Nephron progenitor cell (in vitro differentiated cells): ENCODE results near the gene OR52J3.
A peak's percentile ranks its signal among the peaks of the same experiment; 100 is the strongest.

Experiments
- DNase-seq: peaks from one replicate; pipeline ENCODE4 v3.0.0; 2021
- H3K27ac Mint-ChIP-seq: 2 replicates; pipeline ENCODE4 v1.8.0; 2021; ENCODE audit warnings: mild to moderate bottlenecking, moderate library complexity, mixed read lengths
- H3K27me3 Mint-ChIP-seq: 2 replicates; pipeline ENCODE4 v1.8.0; 2021; ENCODE audit warnings: mild to moderate bottlenecking, low read depth, mixed read lengths; ENCODE audit not compliant: poor library complexity
- H3K36me3 Mint-ChIP-seq: 2 replicates; pipeline ENCODE4 v1.8.0; 2021; ENCODE audit warnings: low read depth, mixed read lengths
- H3K4me1 Mint-ChIP-seq: 2 replicates; pipeline ENCODE4 v1.8.0; 2021; ENCODE audit warnings: mixed read lengths
- H3K4me3 Mint-ChIP-seq: 2 replicates; pipeline ENCODE4 v1.8.0; 2021; ENCODE audit warnings: mild to moderate bottlenecking, moderate library complexity, mixed read lengths
- H3K9me3 Mint-ChIP-seq: 2 replicates; pipeline ENCODE4 v1.8.0; 2021; ENCODE audit warnings: mild to moderate bottlenecking, moderate library complexity, mixed read lengths
- TF ChIP-seq, protein P1 (sequence below): fragments of 200-600 bp; sonication (generic); IDR thresholded peaks from 2 replicates; pipeline ENCODE4 v1.5.0; 2021; ENCODE audit warnings: antibody characterized with exemption

Gene OR52J3

GRCh38 chr11:5046226-5046625, at the start of gene OR52J3:
OR52J3 (plus strand) TSS chr11:5046526; CDS start chr11:5046526, 0 bp downstream.
- Mint-ChIP-seq H3K4me3 (no peak within 1 kb of the TSS), H3K36me3 (no peaks in the 10 kb centered on the region), H3K27ac (no peak within 1 kb of the TSS), H3K9me3 (no peaks in the 10 kb centered on the region), H3K4me1 (no peaks in the 10 kb centered on the region), H3K27me3 (peaks cover 7% of the 10 kb centered on the region)
- no peak for DNase-seq
- TF ChIP-seq, protein P1, sequence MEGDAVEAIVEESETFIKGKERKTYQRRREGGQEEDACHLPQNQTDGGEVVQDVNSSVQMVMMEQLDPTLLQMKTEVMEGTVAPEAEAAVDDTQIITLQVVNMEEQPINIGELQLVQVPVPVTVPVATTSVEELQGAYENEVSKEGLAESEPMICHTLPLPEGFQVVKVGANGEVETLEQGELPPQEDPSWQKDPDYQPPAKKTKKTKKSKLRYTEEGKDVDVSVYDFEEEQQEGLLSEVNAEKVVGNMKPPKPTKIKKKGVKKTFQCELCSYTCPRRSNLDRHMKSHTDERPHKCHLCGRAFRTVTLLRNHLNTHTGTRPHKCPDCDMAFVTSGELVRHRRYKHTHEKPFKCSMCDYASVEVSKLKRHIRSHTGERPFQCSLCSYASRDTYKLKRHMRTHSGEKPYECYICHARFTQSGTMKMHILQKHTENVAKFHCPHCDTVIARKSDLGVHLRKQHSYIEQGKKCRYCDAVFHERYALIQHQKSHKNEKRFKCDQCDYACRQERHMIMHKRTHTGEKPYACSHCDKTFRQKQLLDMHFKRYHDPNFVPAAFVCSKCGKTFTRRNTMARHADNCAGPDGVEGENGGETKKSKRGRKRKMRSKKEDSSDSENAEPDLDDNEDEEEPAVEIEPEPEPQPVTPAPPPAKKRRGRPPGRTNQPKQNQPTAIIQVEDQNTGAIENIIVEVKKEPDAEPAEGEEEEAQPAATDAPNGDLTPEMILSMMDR = no peak

DNA sequence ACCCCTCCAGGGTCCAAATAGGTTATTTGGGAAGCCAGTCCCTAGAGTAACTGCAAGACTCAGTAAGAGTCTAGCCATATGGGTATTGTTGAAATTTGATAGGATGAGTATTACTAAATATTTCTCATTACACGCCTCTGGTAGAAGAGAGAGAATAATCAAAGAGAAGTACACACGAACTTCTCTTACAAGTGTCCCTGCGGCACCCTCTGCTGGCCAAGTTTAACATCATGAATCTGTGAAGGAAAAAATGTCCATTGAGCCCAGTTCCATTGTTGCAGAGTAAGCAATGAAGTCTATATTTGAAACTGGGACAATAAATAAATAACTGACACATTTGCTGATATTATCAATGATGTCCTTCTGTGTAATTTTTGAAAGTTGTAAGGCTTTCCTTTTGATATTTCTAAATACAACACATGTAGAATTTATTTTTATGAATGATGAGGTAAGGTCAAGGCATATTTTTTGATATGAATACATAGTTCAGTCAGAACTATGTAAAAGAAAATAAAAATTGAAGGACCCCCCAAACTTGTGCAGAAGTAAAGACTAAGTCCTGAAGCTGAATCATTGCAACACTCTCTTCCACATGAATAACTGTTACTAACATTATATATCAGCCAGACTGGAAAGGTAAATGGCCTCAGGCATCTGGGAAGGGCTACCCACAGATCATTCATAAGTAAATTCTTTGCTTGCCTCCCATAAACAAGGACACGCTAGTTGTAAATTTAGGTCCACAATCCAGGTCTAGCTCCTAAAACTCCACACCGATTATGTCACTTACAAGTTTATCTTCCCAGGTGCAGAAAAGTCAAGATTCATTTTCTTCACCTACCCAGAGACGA, 41.7 kb upstream of the OR52J3 start:
- peak; percentile 65 for DNase-seq
- Mint-ChIP-seq H3K36me3 (no peaks in the 10 kb centered on the region), H3K9me3 (no peaks in the 10 kb centered on the region), H3K4me3 (no peak overlapping the region), H3K4me1 (peaks cover 25% of the 10 kb centered on the region), H3K27ac (no peak overlapping the region), H3K27me3 (peaks cover 9% of the 10 kb centered on the region)
- TF ChIP-seq, protein P1 = peak; percentile 74

DNA sequence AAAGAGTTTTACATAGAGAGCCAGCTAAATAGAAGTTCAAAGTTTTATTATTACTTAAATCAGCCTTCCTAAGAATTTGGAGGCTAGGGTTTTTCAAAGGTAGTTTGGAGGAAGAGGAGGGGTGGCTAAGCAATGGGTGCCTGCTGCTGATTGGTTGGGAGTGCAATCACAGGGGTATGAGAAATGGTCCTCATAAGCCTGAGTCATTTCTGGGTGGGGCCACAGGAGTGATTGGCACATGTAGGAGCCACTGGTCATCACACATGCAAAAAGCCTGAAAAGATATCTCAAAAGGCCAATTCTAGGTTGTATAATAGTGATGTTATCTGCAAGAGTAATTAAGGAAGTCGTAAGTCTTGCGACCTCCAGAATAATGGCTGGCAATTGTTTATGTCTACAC, 38.8 kb upstream of the OR52J3 start:
- peaks cover 25% of the 10 kb centered on the region for H3K4me1 Mint-ChIP-seq
- TF ChIP-seq, protein P1 = no peak
- no peak overlapping the region for H3K27ac Mint-ChIP-seq
- H3K36me3 Mint-ChIP-seq = no peaks in the 10 kb centered on the region
- no peak overlapping the region for H3K4me3 Mint-ChIP-seq
- no peaks in the 10 kb centered on the region for H3K9me3 Mint-ChIP-seq
- DNase-seq = no peak
- H3K27me3 Mint-ChIP-seq = peaks cover 11% of the 10 kb centered on the region

GRCh38 chr11:5011254-5011653, 35.1 kb upstream of the OR52J3 start:
- no peak overlapping the region for H3K27ac Mint-ChIP-seq

GRCh38 chr11:5013012-5013411, 33.3 kb upstream of the OR52J3 start:
- no peak for DNase-seq
- no peaks in the 10 kb centered on the region for H3K9me3 Mint-ChIP-seq
- no peak overlapping the region for H3K4me3 Mint-ChIP-seq
- H3K27ac Mint-ChIP-seq = no peak overlapping the region
- H3K4me1 Mint-ChIP-seq = no peaks in the 10 kb centered on the region
- TF ChIP-seq, protein P1 = no peak
- no peaks in the 10 kb centered on the region for H3K36me3 Mint-ChIP-seq
- H3K27me3 Mint-ChIP-seq = peaks cover 18% of the 10 kb centered on the region

More at GRCh38 chr11:5011254-5011653, 35.1 kb upstream of the OR52J3 start:
- Mint-ChIP-seq H3K36me3 (no peaks in the 10 kb centered on the region), H3K9me3 (no peaks in the 10 kb centered on the region), H3K27me3 (peaks cover 13% of the 10 kb centered on the region), H3K4me1 (peaks cover 5% of the 10 kb centered on the region), H3K4me3 (no peak overlapping the region)
- TF ChIP-seq, protein P1 = no peak
- no peak for DNase-seq

DNA sequence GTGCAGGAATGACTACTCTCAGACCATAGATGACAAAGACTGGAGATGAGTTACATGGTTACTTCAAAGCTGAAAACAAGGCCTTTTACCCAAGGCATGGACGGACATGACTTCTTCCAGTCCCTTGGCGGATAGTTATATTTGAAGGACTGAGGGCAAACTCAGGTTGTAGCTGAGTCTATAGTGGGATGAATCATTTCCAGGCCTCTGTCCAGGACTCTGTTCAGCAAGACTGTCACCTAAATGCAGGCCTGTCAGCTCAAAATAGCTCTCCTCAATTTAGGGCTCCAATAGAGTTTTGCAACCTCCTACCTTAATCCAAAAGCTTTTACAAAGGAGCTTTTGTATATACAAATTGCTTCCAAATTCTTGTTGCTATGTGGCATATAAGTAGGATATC, 24.3 kb upstream of the OR52J3 start:
- DNase-seq = no peak
- Mint-ChIP-seq H3K4me1 (no peaks in the 10 kb centered on the region), H3K27me3 (peaks cover 2% of the 10 kb centered on the region), H3K36me3 (no peaks in the 10 kb centered on the region), H3K27ac (no peak overlapping the region), H3K9me3 (peaks cover 32% of the 10 kb centered on the region), H3K4me3 (no peak overlapping the region)
- TF ChIP-seq, protein P1 = no peak
